ENCODE measurements around the gene THRAP3. TPM values are rescaled to one million over a fixed set of nuclear protein-coding genes. Genes with fewer than 3 reads are reported as not detected.

Gene THRAP3
- total and polyA plus RNA-seq, 2 experiments from 2014 or later, result 127 to 161 TPM

GRCh38 chr1:36351227-36351977 is 127.2 kb downstream of the THRAP3 start:
- no peak; the same call in 2 of the 3 replicates for ATAC-seq
- Mint-ChIP-seq H3K4me3 (no peak overlapping the region), H3K9me3 (no peaks in the 10 kb centered on the region), H3K27ac (peak overlapping the region; percentile 59), H3K4me1 (peaks cover 13% of the 10 kb centered on the region), H3K36me3 (ENCODE audit: low read depth) (peaks cover 53% of the 10 kb centered on the region), H3K27me3 (ENCODE audit: insufficient read depth, low read depth, poor library complexity) (peaks cover 4% of the 10 kb centered on the region)
- no peaks in the 10 kb centered on the region for H3F3A ChIP-seq (replicated peaks; ENCODE audit: low read depth)
- H3K9me2 ChIP-seq (ENCODE audit: insufficient read depth), result no peaks in the 10 kb centered on the region
- no peak overlapping the region for H3K27ac ChIP-seq (ENCODE audit: low read depth)
- H2AFZ ChIP-seq, result no peak overlapping the region
- H3K4me2 ChIP-seq, result no peak overlapping the region
- H4K20me1 ChIP-seq (replicated peaks; ENCODE audit: insufficient read depth), result no peaks in the 10 kb centered on the region
- peaks cover 4% of the 10 kb centered on the region; the same call in 1 of the 2 replicates for H3K36me3 ChIP-seq (ENCODE audit: insufficient read depth)
- H3K4me3 ChIP-seq, result no peak overlapping the region
- H3K27me3 ChIP-seq (ENCODE audit: insufficient read depth), result no peaks in the 10 kb centered on the region
- H3K79me2 ChIP-seq (replicated peaks; ENCODE audit: insufficient read depth), result no peaks in the 10 kb centered on the region
- H3K4me1 ChIP-seq (ENCODE audit: insufficient read depth), result peaks cover 5% of the 10 kb centered on the region; the same call in 1 of the 2 replicates
- no peak for DNase-seq (ENCODE audit: low spot score)
- TF ChIP-seq CREB1 (CRISPR knock-in tag; IDR thresholded peaks at IDR 0.05; ENCODE audit: low read depth) (no peak), POLR2AphosphoS5 (IDR thresholded peaks at IDR 0.05; ENCODE audit: low read depth) (no peak)
- TF ChIP-seq, protein P1, sequence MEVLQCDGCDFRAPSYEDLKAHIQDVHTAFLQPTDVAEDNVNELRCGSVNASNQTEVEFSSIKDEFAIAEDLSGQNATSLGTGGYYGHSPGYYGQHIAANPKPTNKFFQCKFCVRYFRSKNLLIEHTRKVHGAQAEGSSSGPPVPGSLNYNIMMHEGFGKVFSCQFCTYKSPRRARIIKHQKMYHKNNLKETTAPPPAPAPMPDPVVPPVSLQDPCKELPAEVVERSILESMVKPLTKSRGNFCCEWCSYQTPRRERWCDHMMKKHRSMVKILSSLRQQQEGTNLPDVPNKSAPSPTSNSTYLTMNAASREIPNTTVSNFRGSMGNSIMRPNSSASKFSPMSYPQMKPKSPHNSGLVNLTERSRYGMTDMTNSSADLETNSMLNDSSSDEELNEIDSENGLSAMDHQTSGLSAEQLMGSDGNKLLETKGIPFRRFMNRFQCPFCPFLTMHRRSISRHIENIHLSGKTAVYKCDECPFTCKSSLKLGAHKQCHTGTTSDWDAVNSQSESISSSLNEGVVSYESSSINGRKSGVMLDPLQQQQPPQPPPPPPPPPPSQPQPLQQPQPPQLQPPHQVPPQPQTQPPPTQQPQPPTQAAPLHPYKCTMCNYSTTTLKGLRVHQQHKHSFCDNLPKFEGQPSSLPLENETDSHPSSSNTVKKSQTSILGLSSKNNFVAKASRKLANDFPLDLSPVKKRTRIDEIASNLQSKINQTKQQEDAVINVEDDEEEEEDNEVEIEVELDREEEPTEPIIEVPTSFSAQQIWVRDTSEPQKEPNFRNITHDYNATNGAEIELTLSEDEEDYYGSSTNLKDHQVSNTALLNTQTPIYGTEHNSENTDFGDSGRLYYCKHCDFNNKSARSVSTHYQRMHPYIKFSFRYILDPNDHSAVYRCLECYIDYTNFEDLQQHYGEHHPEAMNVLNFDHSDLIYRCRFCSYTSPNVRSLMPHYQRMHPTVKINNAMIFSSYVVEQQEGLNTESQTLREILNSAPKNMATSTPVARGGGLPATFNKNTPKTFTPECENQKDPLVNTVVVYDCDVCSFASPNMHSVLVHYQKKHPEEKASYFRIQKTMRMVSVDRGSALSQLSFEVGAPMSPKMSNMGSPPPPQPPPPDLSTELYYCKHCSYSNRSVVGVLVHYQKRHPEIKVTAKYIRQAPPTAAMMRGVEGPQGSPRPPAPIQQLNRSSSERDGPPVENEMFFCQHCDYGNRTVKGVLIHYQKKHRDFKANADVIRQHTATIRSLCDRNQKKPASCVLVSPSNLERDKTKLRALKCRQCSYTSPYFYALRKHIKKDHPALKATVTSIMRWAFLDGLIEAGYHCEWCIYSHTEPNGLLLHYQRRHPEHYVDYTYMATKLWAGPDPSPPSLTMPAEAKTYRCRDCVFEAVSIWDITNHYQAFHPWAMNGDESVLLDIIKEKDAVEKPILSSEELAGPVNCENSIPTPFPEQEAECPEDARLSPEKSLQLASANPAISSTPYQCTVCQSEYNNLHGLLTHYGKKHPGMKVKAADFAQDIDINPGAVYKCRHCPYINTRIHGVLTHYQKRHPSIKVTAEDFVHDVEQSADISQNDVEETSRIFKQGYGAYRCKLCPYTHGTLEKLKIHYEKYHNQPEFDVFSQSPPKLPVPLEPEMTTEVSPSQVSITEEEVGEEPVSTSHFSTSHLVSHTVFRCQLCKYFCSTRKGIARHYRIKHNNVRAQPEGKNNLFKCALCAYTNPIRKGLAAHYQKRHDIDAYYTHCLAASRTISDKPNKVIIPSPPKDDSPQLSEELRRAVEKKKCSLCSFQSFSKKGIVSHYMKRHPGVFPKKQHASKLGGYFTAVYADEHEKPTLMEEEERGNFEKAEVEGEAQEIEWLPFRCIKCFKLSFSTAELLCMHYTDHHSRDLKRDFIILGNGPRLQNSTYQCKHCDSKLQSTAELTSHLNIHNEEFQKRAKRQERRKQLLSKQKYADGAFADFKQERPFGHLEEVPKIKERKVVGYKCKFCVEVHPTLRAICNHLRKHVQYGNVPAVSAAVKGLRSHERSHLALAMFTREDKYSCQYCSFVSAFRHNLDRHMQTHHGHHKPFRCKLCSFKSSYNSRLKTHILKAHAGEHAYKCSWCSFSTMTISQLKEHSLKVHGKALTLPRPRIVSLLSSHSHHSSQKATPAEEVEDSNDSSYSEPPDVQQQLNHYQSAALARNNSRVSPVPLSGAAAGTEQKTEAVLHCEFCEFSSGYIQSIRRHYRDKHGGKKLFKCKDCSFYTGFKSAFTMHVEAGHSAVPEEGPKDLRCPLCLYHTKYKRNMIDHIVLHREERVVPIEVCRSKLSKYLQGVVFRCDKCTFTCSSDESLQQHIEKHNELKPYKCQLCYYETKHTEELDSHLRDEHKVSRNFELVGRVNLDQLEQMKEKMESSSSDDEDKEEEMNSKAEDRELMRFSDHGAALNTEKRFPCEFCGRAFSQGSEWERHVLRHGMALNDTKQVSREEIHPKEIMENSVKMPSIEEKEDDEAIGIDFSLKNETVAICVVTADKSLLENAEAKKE (CRISPR knock-in tag; IDR thresholded peaks at IDR 0.05), result no peak
